ENCODE measurements around the gene SETBP1. TPM values are rescaled to one million over a fixed set of nuclear protein-coding genes. Genes with fewer than 3 reads are reported as not detected.

The SETBP1 gene
- total and polyA plus RNA-seq, 2 of the 8 experiments (the other 6 are each of a cell fraction or from before 2014, with no cell fraction given) = 2.0 to 6.5 TPM

GRCh38 chr18:44702594-44702993 lies 21.9 kb downstream of the SETBP1 start:
- CTCF ChIA-PET (ENCODE audit: partially characterized antibody) = interaction anchor here (0.6 to 1.0 kb wide), 2 partner anchors 20 to 133 kb away, joined by 3 to 6 read pairs; no protein-coding TSS in a partner anchor
- H3K4me1 ChIP-seq (replicated peaks in 1 of 4; ENCODE audit: control insufficient read depth in 3 of 4, insufficient read depth in 4 of 4, low read length in 3 of 4) = peaks cover 0 to 8% (median under 1%) of the 10 kb centered on the region in 4 experiments; a peak in 3 of 7 replicates
- no peak overlapping the region for H3K27ac ChIP-seq (ENCODE audit: low read depth, low read length)
- WGBS, 2 experiments (ENCODE audit: extremely low coverage in 1 of 2, insufficient coverage in 1 of 2, insufficient read length in 1 of 2, insufficient replicate concordance in 2 of 2, low coverage in 1 of 2, low lambda C conversion rate in 2 of 2, missing lambda C conversion rate in 1 of 2) = 100% methylated on average over 1 of the region's 1 CpG; no CpG with 5 or more reads in 1 of the 2 experiments
- peaks cover 2% of the 10 kb centered on the region; the same call in 1 of the 2 replicates for H3K79me1 ChIP-seq (ENCODE audit: low read depth, low read length)
- no peak overlapping the region for H2AK5ac ChIP-seq (ENCODE audit: low read depth, low read length)
- TF ChIP-seq CBX8 (IDR thresholded peaks at IDR 0.05; ENCODE audit: borderline replicate concordance, low read depth, low read length) (no peak), BACH1 (IDR thresholded peaks at IDR 0.05; ENCODE audit: low read length) (no peak), CHD1 (IDR thresholded peaks at IDR 0.05; ENCODE audit: low read depth, low read length) (no peak), CHD2 (IDR thresholded peaks at IDR 0.05; ENCODE audit: low read length) (no peak)
- no peak overlapping the region for H2AFZ ChIP-seq (ENCODE audit: low read length)
- FAIRE-seq (no peak), DNase-seq (ENCODE audit: low read depth in 1 of 2, low spot score in 2 of 2) (no peak)
- H4K8ac ChIP-seq (ENCODE audit: extremely low read depth, insufficient read depth, low read length) = no peak overlapping the region
- H4K91ac ChIP-seq (replicated peaks; ENCODE audit: insufficient read length, low read length) = no peak overlapping the region
- no peak overlapping the region for H3K23ac ChIP-seq (ENCODE audit: insufficient read length)
- no peak overlapping the region for H3K4me2 ChIP-seq (ENCODE audit: insufficient read depth in 1 of 2, low read depth in 2 of 2, low read length in 2 of 2)
- no peak overlapping the region for H3K4me3 ChIP-seq (ENCODE audit: extremely low read depth in 1 of 4, insufficient read depth in 2 of 4, low read depth in 3 of 4, low read length in 4 of 4)
- H2BK5ac ChIP-seq (ENCODE audit: low read depth, low read length) = no peak overlapping the region
- H2BK120ac ChIP-seq (replicated peaks; ENCODE audit: low read depth, low read length) = no peak overlapping the region
- H3K56ac ChIP-seq (replicated peaks; ENCODE audit: insufficient read length, low read depth, low read length) = no peak overlapping the region
- H3K36me3 ChIP-seq (ENCODE audit: control insufficient read depth in 2 of 4, insufficient read depth in 4 of 4, low read length in 3 of 4) = no peaks in the 10 kb centered on the region
- H3K27me3 ChIP-seq (replicated peaks in 1 of 4; ENCODE audit: control insufficient read depth in 3 of 4, extremely low read depth in 1 of 4, insufficient read depth in 3 of 4, low read length in 3 of 4) = no peaks in the 10 kb centered on the region
- H3K79me2 ChIP-seq (ENCODE audit: control insufficient read depth in 1 of 2, insufficient read depth in 2 of 2, low read length in 2 of 2) = no peaks in the 10 kb centered on the region
- no peak overlapping the region for H4K5ac ChIP-seq (ENCODE audit: insufficient read length, low read depth, low read length)
- no peak overlapping the region for H3K18ac ChIP-seq (ENCODE audit: extremely low read depth, low read length)
- no peak overlapping the region for H3K4ac ChIP-seq (replicated peaks; ENCODE audit: insufficient read length, low read depth, low read length)
- POLR2A ChIA-PET (ENCODE audit: partially characterized antibody) = no interaction called here
- no peaks in the 10 kb centered on the region for H3K9me3 ChIP-seq (ENCODE audit: insufficient read depth in 2 of 2, low read depth in 1 of 2, low read length in 1 of 2)
- no peak overlapping the region for H2BK15ac ChIP-seq (ENCODE audit: low read length)
- no peaks in the 10 kb centered on the region for H3K23me2 ChIP-seq (ENCODE audit: low read depth, low read length)
- no peak overlapping the region for H3K14ac ChIP-seq (ENCODE audit: insufficient read length)
- no peak overlapping the region for H3K9ac ChIP-seq (replicated peaks in 1 of 4; ENCODE audit: extremely low read depth in 1 of 4, low read depth in 3 of 4, low read length in 3 of 4)
- H4K20me1 ChIP-seq (replicated peaks in 1 of 2; ENCODE audit: control insufficient read depth in 1 of 2, insufficient read depth in 2 of 2, low read length in 2 of 2) = no peaks in the 10 kb centered on the region
- H2BK12ac ChIP-seq (ENCODE audit: low read depth, low read length) = no peak overlapping the region
- H2BK20ac ChIP-seq (ENCODE audit: low read length) = no peak overlapping the region

Measured in H1 (cell line).